ENCODE measurements around the gene QRICH1. TPM values are rescaled to one million over a fixed set of nuclear protein-coding genes. Genes with fewer than 3 reads are reported as not detected.

QRICH1 gene
- total RNA-seq, 4 donors from 2014 or later = 35.8 to 65.6 (median 47.1) TPM

- peaks cover 0 to 16% of the 10 kb centered on the region in 2 donors for H3K36me3 ChIP-seq
- intact Hi-C loops (cut with DNase I; ENCODE audit: low total_unique reads) (loop anchor here (1.0 to 5.0 kb wide), 4 partner anchors 13 to 111 kb away; partner anchors contain the start of genes KLHDC8B, NDUFAF3, QRICH1 and USP19), in situ Hi-C loops (cut with MboI; ENCODE audit: low sequenced_read_pairs in 4 of 4) (no loop called here)
- no peaks in the 10 kb centered on the region for H3K27me3 ChIP-seq
- ATAC-seq (peak; percentile 85 to 87), DNase-seq (peak; percentile 76 to 83)
- TF ChIP-seq CTCF (IDR thresholded peaks at IDR 0.05 in 4 of 5, conservative IDR thresholded peaks at IDR 0.05 in 1 of 5) (peak in 1 of 5 experiments; percentile 20), POLR2A (IDR thresholded peaks at IDR 0.05) (no peak)
- peak overlapping the region; percentile 90 to 96 (median 94) for H3K27ac ChIP-seq
- peaks cover 19 to 42% of the 10 kb centered on the region in 2 donors for H3K4me1 ChIP-seq
- peak overlapping the region; percentile 79 to 100 (median 90) for H3K4me3 ChIP-seq
- no peaks in the 10 kb centered on the region for H3K9me3 ChIP-seq
These were observed 39.5 kb upstream of the QRICH1 start for GRCh38 chr3:49133226-49133951.

- H3K4me3 ChIP-seq = peak within 1 kb of the TSS; percentile 79 to 100 (median 90)
- peaks cover 0 to 21% of the 10 kb centered on the region in 2 donors for H3K36me3 ChIP-seq
- DNase-seq (peak; percentile 59 to 76), ATAC-seq (peak; percentile 86 to 93)
- H3K27ac ChIP-seq = peak within 1 kb of the TSS; percentile 90 to 96 (median 94)
- H3K9me3 ChIP-seq = no peaks in the 10 kb centered on the region
- in situ Hi-C loops (cut with MboI; ENCODE audit: low sequenced_read_pairs in 4 of 4) (no loop called here), intact Hi-C loops (cut with DNase I; ENCODE audit: low total_unique reads) (loop anchor here (1.0 to 5.0 kb wide), 4 partner anchors 12 to 110 kb away; partner anchors contain the start of genes KLHDC8B, NDUFAF3, QRICH1 and USP19)
- peak in 1 of 5 experiments; percentile 9 for TF ChIP-seq CTCF (IDR thresholded peaks at IDR 0.05 in 4 of 5, conservative IDR thresholded peaks at IDR 0.05 in 1 of 5)
- TF ChIP-seq POLR2A (IDR thresholded peaks at IDR 0.05) = peak; percentile 52 to 55
- H3K4me1 ChIP-seq = peaks cover 19 to 42% of the 10 kb centered on the region in 2 donors
- H3K27me3 ChIP-seq = no peaks in the 10 kb centered on the region
These were observed 38.8 kb upstream of the QRICH1 start, which contains the start of gene LAMB2 for GRCh38 chr3:49132437-49133225. TSS of gene LAMB2 (minus strand) at chr3:49133050. CDS start at chr3:49132867, 183 bp downstream.

- H3K27ac ChIP-seq = peak overlapping the region; percentile 90 to 96 (median 94)
- peaks cover 19 to 42% of the 10 kb centered on the region in 2 donors for H3K4me1 ChIP-seq
- intact Hi-C loops (cut with DNase I; ENCODE audit: low total_unique reads) = loop anchor here (2.0 to 5.0 kb wide), 2 partner anchors 39 to 110 kb away; partner anchors contain the start of genes KLHDC8B and NDUFAF3
These were observed 38.2 kb upstream of the QRICH1 start for GRCh38 chr3:49132073-49132436.

GRCh38 chr3:49131576-49131975 lies 37.7 kb upstream of the QRICH1 start:
- DNase-seq = no peak
- Histone ChIP-seq H3K4me1 (peaks cover 19 to 42% of the 10 kb centered on the region in 2 donors), H3K27ac (peak overlapping the region; percentile 90 to 96 (median 94)), H3K4me3 (peak overlapping the region; percentile 79 to 100 (median 90)), H3K36me3 (peaks cover 0 to 27% of the 10 kb centered on the region in 2 donors), H3K9me3 (no peaks in the 10 kb centered on the region), H3K27me3 (no peaks in the 10 kb centered on the region)
- intact Hi-C loops (cut with DNase I; ENCODE audit: low total_unique reads) (loop anchor here (5.0 kb wide), 1 partner anchor 109 kb away; the partner anchor contains the start of gene NDUFAF3), in situ Hi-C loops (cut with MboI; ENCODE audit: low sequenced_read_pairs in 4 of 4) (no loop called here)
- no peak for TF ChIP-seq CTCF (IDR thresholded peaks at IDR 0.05 in 4 of 5, conservative IDR thresholded peaks at IDR 0.05 in 1 of 5)
- TF ChIP-seq POLR2A (IDR thresholded peaks at IDR 0.05) = no peak
- no peak for ATAC-seq

More at GRCh38 chr3:49132073-49132436, 38.2 kb upstream of the QRICH1 start:
- Histone ChIP-seq H3K36me3 (peaks cover 0 to 22% of the 10 kb centered on the region in 2 donors), H3K27me3 (no peaks in the 10 kb centered on the region), H3K9me3 (no peaks in the 10 kb centered on the region), H3K4me3 (peak overlapping the region; percentile 79 to 100 (median 90))
- DNase-seq (no peak), ATAC-seq (no peak)
- TF ChIP-seq POLR2A (IDR thresholded peaks at IDR 0.05) = no peak
- in situ Hi-C loops (cut with MboI; ENCODE audit: low sequenced_read_pairs in 4 of 4) = no loop called here

All from gastrocnemius medialis (tissue), 4 donors.